Panc1 (cell line): ENCODE measurements around the gene AMN. TPM values are rescaled to one million over a fixed set of nuclear protein-coding genes. Genes with fewer than 3 reads are reported as not detected.

Experiments used
- ATAC-seq: fragments of 200-7000 bp; cut with Tn5 transposase; 2 replicates; pipeline ENCODE4 v1.9.1; 2020; ENCODE audit warnings: mild to moderate bottlenecking, moderate library complexity
- BruUV-seq: library from RNA; stranded (reverse); fragments of 400-500 nt; replicated peaks from 2 replicates; lab custom pipeline; 2021; lab: Mats Ljungman, UMichigan
- CTCF ChIA-PET: fragments of 300-600 bp; sonication (Branson Sonifier 250); formaldehyde crosslinking; loops from one replicate; lab custom pipeline; 2022; ENCODE audit warnings: antibody characterized with exemption; lab: Charles Lee
- POLR2A ChIA-PET: fragments of 300-600 bp; sonication (Branson Sonifier 250); formaldehyde crosslinking; loops from one replicate; lab custom pipeline; 2022; ENCODE audit warnings: antibody characterized with exemption; lab: Charles Lee
- DNase-seq: peaks from one replicate; pipeline ENCODE4 v3.0.0-alpha.2; 2010; ENCODE audit warnings: low read depth, low spot score
- H3K27ac ChIP-seq: 2 replicates; pipeline ENCODE4 v1.5.1; 2011; ENCODE audit warnings: mild to moderate bottlenecking, low read length, inconsistent platforms
- H3K27me3 ChIP-seq: fragments of 200-500 bp; sonication (Bioruptor generic); 2 replicates; pipeline ENCODE4 v1.6.0; 2014; ENCODE audit warnings: low read length, inconsistent platforms; ENCODE audit not compliant: control insufficient read depth, insufficient read depth
- H3K36me3 ChIP-seq: fragments of 200-500 bp; sonication (Bioruptor generic); 2 replicates; pipeline ENCODE4 v1.5.1; 2014; ENCODE audit warnings: inconsistent platforms, mild to moderate bottlenecking, low read length, moderate library complexity; ENCODE audit not compliant: control insufficient read depth, insufficient read depth
- H3K4me1 ChIP-seq: 2 replicates; pipeline ENCODE4 v1.5.1; 2011; ENCODE audit warnings: inconsistent platforms, mild to moderate bottlenecking, low read length, moderate library complexity; ENCODE audit not compliant: control insufficient read depth, insufficient read depth
- H3K4me3 ChIP-seq, 2 experiments: 2 replicates each; pipeline ENCODE4 v1.5.1; 2011 to 2012; ENCODE audit warnings: low read depth in 2 of 2, low read length in 2 of 2, mild to moderate bottlenecking in 2 of 2, inconsistent platforms in 1 of 2, moderate library complexity in 1 of 2
- H3K9me3 ChIP-seq: fragments of 200-500 bp; sonication (Bioruptor generic); 2 replicates; pipeline ENCODE4 v1.5.1; 2014; ENCODE audit warnings: low read depth, mild to moderate bottlenecking, inconsistent platforms, low read length, moderate library complexity; ENCODE audit not compliant: control insufficient read depth, insufficient read depth
- POLR2AphosphoS5 ChIP-seq: IDR thresholded peaks from 2 replicates; pipeline ENCODE4 v1.6.1; 2012; ENCODE audit warnings: mild to moderate bottlenecking, low read depth, low read length, moderate library complexity
- REST ChIP-seq, 2 experiments: IDR thresholded peaks; 2 replicates each; pipeline ENCODE4 v1.6.1; 2011 to 2012; ENCODE audit warnings: low read depth in 2 of 2, control low read depth in 1 of 2, low read length in 1 of 2, mild to moderate bottlenecking in 1 of 2, moderate library complexity in 1 of 2; ENCODE audit not compliant: insufficient read depth in 1 of 2
- SIN3A ChIP-seq: IDR thresholded peaks from 2 replicates; pipeline ENCODE4 v1.6.1; 2012; ENCODE audit warnings: low read depth, mild to moderate bottlenecking, low read length, moderate library complexity, borderline replicate concordance; ENCODE audit not compliant: insufficient read depth
- TCF7L2 ChIP-seq: IDR thresholded peaks from 2 replicates; pipeline ENCODE4 v1.6.1; 2011; ENCODE audit warnings: mild to moderate bottlenecking, low read depth, low read length, inconsistent platforms
- in situ Hi-C: cut with HindIII; loops from 2 replicates; pipeline ENCODE4 v1.10.0; 2016; ENCODE audit warnings: low sequenced_read_pairs, low pct_unique_long_range_greater_than_20kb
- intact Hi-C: fragments of 100-400 bp; cut with micrococcal nuclease; formaldehyde crosslinking; loops from one replicate; pipeline ENCODE4 v1.10.0; 2022; ENCODE audit not compliant: unreplicated experiment
- total RNA-seq: library from RNA; stranded (reverse); gene quantifications from one replicate; pipeline ENCODE4 v1.2.1, GENCODE V29; 2021; ENCODE audit not compliant: unreplicated experiment
- TF ChIP-seq, protein P1 (sequence below): fragments of 450-650 bp; IDR thresholded peaks from 2 replicates; pipeline ENCODE4 v1.5.1; 2017; ENCODE audit warnings: mild to moderate bottlenecking

Gene AMN
- total RNA-seq, 1 experiment from 2014 or later: 0.44 TPM

- H3K9me3 ChIP-seq: no peaks in the 10 kb centered on the region
- POLR2A ChIA-PET: no interaction called here
- no peak overlapping the region for H3K27ac ChIP-seq
- CTCF ChIA-PET: no interaction called here
- DNase-seq (no peak), ATAC-seq (no peak)
- intact Hi-C loops (no loop called here), in situ Hi-C loops (no loop called here)
- no peak overlapping the region for H3K4me3 ChIP-seq
- TF ChIP-seq POLR2AphosphoS5: no peak
- BruUV-seq: no TSS peak
- H3K36me3 ChIP-seq: no peaks in the 10 kb centered on the region
- no peaks in the 10 kb centered on the region for H3K27me3 ChIP-seq
- H3K4me1 ChIP-seq: no peaks in the 10 kb centered on the region
These were observed 25.0 kb upstream of the AMN start for GRCh38 chr14:102897299-102898027.

DNA sequence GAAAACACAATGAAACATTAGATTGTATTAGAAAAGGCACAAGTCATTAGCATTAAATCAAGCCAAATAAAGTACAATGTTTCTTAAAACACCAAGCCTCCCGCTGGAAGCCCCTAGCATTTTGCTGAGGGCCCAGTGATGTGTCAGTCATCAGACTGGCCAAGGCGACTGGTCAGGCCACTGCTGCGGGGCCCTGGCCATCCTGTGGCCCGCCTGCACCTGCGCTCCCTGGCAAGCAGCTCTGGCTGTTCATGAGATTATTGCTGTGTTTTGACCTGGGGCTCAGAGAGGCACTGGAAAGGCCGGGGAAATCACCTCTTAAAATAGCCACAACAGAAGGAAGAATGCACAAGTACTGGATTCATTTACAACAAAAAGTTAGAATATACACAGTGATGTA lies 24.2 kb upstream of the AMN start:
- no TSS peak for BruUV-seq
- Histone ChIP-seq H3K4me1 (no peaks in the 10 kb centered on the region), H3K36me3 (no peaks in the 10 kb centered on the region), H3K9me3 (no peaks in the 10 kb centered on the region), H3K27me3 (no peaks in the 10 kb centered on the region), H3K27ac (no peak overlapping the region), H3K4me3 (no peak overlapping the region)
- ATAC-seq: no peak
- ChIA-PET CTCF (no interaction called here), POLR2A (no interaction called here)
- intact Hi-C loops (no loop called here), in situ Hi-C loops (no loop called here)
- TF ChIP-seq POLR2AphosphoS5 (no peak), REST (IDR thresholded peaks at IDR 0.05; ENCODE audit: insufficient read depth in 1 of 2, low read depth in 2 of 2, low read length in 1 of 2) (no peak), SIN3A (no peak), TCF7L2 (no peak)
- TF ChIP-seq, protein P1, sequence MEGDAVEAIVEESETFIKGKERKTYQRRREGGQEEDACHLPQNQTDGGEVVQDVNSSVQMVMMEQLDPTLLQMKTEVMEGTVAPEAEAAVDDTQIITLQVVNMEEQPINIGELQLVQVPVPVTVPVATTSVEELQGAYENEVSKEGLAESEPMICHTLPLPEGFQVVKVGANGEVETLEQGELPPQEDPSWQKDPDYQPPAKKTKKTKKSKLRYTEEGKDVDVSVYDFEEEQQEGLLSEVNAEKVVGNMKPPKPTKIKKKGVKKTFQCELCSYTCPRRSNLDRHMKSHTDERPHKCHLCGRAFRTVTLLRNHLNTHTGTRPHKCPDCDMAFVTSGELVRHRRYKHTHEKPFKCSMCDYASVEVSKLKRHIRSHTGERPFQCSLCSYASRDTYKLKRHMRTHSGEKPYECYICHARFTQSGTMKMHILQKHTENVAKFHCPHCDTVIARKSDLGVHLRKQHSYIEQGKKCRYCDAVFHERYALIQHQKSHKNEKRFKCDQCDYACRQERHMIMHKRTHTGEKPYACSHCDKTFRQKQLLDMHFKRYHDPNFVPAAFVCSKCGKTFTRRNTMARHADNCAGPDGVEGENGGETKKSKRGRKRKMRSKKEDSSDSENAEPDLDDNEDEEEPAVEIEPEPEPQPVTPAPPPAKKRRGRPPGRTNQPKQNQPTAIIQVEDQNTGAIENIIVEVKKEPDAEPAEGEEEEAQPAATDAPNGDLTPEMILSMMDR: no peak
- DNase-seq: no peak
